K562 (cell line): ENCODE data around the gene MSX1. TPM values are rescaled to one million over a fixed set of nuclear protein-coding genes. Genes with fewer than 3 reads are reported as not detected.

Source experiments
- polyA plus RNA-seq, 8 experiments: library from polyadenylated mRNA; depleted of rRNA in 4 of 8; stranded (reverse) in 5 of 8; unstranded in 3 of 8; fragments of >200 nt; fragmentation: Nextera tagmentation in 2 of 8; fragmentation: Illumina TruSeq in 1 of 8; extraction: Ambion mirVana in 2 of 8; extraction: Trizol in 1 of 8; gene quantifications; 2 replicates each; pipeline versions ENCODE4 v1.2.1 to v1.2.3, GENCODE V29; 2011 to 2014; ENCODE audit warnings: inconsistent platforms in 1 of 8, missing spikeins in 1 of 8
- total RNA-seq, 7 experiments: library from RNA; depleted of rRNA in 6 of 7; stranded (reverse); fragments of >200 nt in 6 of 7; fragmentation: Illumina TruSeq in 2 of 7; extraction: Trizol in 2 of 7; gene quantifications; 2 replicates each; pipeline versions ENCODE4 v1.2.1 to v1.2.3, GENCODE V29; 2011 to 2021; ENCODE audit warnings: low replicate concordance in 1 of 7
- TF ChIP-seq, protein P1 (sequence below): fragments of 450-650 bp; IDR thresholded peaks from 2 replicates; pipeline ENCODE4 v1.6.1; 2016; ENCODE audit warnings: low read depth

Gene MSX1
- total and polyA plus RNA-seq, 9 of the 15 experiments (the other 6 are each of a cell fraction or from before 2014, with no cell fraction given) = 1.3 to 6.3 (median 2.3) TPM

DNA sequence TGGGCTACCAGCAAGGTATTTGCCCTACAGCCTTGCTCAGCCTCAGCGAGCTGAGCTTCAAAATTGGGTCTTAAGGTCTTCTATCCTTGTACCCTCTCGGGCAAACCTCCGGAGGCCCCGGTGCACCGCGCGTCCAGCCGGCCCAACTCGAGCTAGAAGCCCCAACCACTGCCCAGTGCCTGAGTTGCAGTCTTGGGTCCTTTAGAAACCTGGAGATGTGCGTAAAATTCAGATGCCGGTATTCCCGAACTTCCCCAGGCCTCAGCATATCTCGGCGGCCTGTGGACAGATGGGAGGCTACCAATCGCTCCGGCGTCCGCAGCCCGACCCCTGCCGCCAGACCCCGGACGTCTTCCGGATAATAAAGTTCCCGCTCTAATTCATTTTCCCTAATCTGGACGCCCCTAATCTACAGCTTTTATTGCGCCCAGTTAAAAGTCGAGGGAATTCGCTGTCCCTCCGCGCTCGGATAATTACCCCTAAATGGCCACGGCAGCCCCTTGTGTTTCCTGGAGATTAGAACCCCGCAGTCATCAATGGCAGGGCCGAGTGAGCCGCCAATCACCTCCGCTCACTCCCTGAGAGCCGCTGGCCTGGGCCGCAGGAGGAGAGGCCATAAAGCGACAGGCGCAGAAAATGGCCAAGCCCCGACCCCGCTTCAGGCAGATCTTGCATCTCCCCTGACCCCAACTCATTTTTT is 1.5 kb upstream of the MSX1 start (continued):
- TF ChIP-seq, protein P1, sequence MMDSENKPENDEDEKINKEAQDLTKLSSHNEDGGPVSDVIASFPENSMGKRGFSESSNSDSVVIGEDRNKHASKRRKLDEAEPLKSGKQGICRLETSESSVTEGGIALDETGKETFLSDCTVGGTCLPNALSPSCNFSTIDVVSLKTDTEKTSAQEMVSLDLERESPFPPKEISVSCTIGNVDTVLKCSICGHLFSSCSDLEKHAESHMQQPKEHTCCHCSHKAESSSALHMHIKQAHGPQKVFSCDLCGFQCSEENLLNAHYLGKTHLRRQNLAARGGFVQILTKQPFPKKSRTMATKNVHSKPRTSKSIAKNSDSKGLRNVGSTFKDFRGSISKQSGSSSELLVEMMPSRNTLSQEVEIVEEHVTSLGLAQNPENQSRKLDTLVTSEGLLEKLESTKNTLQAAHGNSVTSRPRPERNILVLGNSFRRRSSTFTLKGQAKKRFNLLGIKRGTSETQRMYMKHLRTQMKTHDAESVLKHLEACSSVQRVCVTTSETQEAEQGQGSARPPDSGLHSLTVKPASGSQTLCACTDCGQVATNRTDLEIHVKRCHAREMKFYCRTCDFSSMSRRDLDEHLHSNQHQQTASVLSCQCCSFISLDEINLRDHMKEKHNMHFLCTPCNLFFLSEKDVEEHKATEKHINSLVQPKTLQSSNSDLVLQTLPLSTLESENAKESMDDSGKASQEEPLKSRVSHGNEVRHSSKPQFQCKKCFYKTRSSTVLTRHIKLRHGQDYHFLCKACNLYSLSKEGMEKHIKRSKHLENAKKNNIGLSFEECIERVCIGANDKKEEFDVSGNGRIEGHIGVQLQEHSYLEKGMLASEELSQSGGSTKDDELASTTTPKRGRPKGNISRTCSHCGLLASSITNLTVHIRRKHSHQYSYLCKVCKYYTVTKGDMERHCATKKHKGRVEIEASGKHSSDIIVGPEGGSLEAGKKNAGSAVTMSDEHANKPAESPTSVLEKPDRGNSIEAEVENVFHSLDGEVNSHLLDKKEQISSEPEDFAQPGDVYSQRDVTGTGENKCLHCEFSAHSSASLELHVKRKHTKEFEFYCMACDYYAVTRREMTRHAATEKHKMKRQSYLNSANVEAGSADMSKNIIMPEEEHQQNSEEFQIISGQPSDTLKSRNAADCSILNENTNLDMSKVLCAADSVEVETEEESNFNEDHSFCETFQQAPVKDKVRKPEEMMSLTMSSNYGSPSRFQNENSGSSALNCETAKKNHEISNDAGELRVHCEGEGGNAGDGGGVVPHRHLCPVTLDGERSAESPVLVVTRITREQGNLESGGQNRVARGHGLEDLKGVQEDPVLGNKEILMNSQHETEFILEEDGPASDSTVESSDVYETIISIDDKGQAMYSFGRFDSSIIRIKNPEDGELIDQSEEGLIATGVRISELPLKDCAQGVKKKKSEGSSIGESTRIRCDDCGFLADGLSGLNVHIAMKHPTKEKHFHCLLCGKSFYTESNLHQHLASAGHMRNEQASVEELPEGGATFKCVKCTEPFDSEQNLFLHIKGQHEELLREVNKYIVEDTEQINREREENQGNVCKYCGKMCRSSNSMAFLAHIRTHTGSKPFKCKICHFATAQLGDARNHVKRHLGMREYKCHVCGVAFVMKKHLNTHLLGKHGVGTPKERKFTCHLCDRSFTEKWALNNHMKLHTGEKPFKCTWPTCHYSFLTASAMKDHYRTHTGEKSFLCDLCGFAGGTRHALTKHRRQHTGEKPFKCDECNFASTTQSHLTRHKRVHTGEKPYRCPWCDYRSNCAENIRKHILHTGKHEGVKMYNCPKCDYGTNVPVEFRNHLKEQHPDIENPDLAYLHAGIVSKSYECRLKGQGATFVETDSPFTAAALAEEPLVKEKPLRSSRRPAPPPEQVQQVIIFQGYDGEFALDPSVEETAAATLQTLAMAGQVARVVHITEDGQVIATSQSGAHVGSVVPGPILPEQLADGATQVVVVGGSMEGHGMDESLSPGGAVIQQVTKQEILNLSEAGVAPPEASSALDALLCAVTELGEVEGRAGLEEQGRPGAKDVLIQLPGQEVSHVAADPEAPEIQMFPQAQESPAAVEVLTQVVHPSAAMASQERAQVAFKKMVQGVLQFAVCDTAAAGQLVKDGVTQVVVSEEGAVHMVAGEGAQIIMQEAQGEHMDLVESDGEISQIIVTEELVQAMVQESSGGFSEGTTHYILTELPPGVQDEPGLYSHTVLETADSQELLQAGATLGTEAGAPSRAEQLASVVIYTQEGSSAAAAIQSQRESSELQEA = no peak
